22Rv1 (cell line): ENCODE results near the gene NEDD4L.

Experiments used
- H3K27ac ChIP-seq: fragments of 450-650 bp; 2 replicates; pipeline ENCODE4 v1.5.1; 2017
- CTCF ChIP-seq: fragments of 450-650 bp; IDR thresholded peaks from 2 replicates; pipeline ENCODE4 v1.5.1; 2017; ENCODE audit warnings: mild to moderate bottlenecking
- ZFX ChIP-seq: fragments of 450-650 bp; IDR thresholded peaks from 2 replicates; pipeline ENCODE4 v1.6.1; 2017; ENCODE audit warnings: antibody characterized with exemption, borderline replicate concordance

The NEDD4L gene

GRCh38 chr18:58355243-58355642, 311.2 kb downstream of the NEDD4L start:
- TF ChIP-seq ZFX (no peak), CTCF (no peak)
- no peak overlapping the region for H3K27ac ChIP-seq

GRCh38 chr18:58359218-58359617, 315.2 kb downstream of the NEDD4L start:
- no peak overlapping the region for H3K27ac ChIP-seq
- TF ChIP-seq ZFX, result no peak
- TF ChIP-seq CTCF, result no peak

- H3K27ac ChIP-seq, result no peak overlapping the region
- TF ChIP-seq CTCF (no peak), ZFX (no peak)
Measured at GRCh38 chr18:58359620-58360019, 315.6 kb downstream of the NEDD4L start.

GRCh38 chr18:58360324-58360723, 316.3 kb downstream of the NEDD4L start:
- no peak for TF ChIP-seq CTCF
- TF ChIP-seq ZFX, result no peak
- no peak overlapping the region for H3K27ac ChIP-seq

- no peak overlapping the region for H3K27ac ChIP-seq
- TF ChIP-seq CTCF (no peak), ZFX (no peak)
Measured at GRCh38 chr18:58361212-58361611, 317.2 kb downstream of the NEDD4L start.

- TF ChIP-seq ZFX (no peak), CTCF (no peak)
- no peak overlapping the region for H3K27ac ChIP-seq
Measured at GRCh38 chr18:58362027-58362575, 318.1 kb downstream of the NEDD4L start.

GRCh38 chr18:58362829-58363271, 318.8 kb downstream of the NEDD4L start:
- H3K27ac ChIP-seq, result no peak overlapping the region
- no peak for TF ChIP-seq ZFX
- no peak for TF ChIP-seq CTCF
